Measurements from ENCODE around the gene SLC25A51. TPM values are rescaled to one million over a fixed set of nuclear protein-coding genes. Genes with fewer than 3 reads are reported as not detected.

SLC25A51 gene
- polyA plus RNA-seq, 3 donors from 2014 or later: 3.6 to 12.5 (median 10.7) TPM

- no peaks in the 10 kb centered on the region for H3K36me3 Mint-ChIP-seq
- H3K9me3 Mint-ChIP-seq: no peaks in the 10 kb centered on the region
- H3K27ac Mint-ChIP-seq: no peak overlapping the region
- no peak for DNase-seq
- H3K4me1 Mint-ChIP-seq: no peaks in the 10 kb centered on the region
- no peaks in the 10 kb centered on the region for H3K27me3 Mint-ChIP-seq (ENCODE audit: low read depth in 3 of 3)
- H3K4me3 Mint-ChIP-seq: no peak overlapping the region
Measured at GRCh38 chr9:37928552-37929430, 24.9 kb upstream of the SLC25A51 start.

GRCh38 chr9:37927601-37928551, 23.9 kb upstream of the SLC25A51 start:
- Mint-ChIP-seq H3K27me3 (ENCODE audit: low read depth in 3 of 3) (peaks cover 0 to 2% (median 0%) of the 10 kb centered on the region in 3 donors), H3K4me1 (no peaks in the 10 kb centered on the region), H3K36me3 (no peaks in the 10 kb centered on the region), H3K4me3 (no peak overlapping the region), H3K27ac (no peak overlapping the region), H3K9me3 (no peaks in the 10 kb centered on the region)
- no peak for DNase-seq

- Mint-ChIP-seq H3K9me3 (no peaks in the 10 kb centered on the region), H3K36me3 (no peaks in the 10 kb centered on the region), H3K4me3 (no peak overlapping the region), H3K27me3 (ENCODE audit: low read depth in 3 of 3) (peaks cover 0 to 2% (median 0%) of the 10 kb centered on the region in 3 donors), H3K4me1 (no peaks in the 10 kb centered on the region), H3K27ac (no peak overlapping the region)
- DNase-seq: no peak
Measured at GRCh38 chr9:37927132-37927531, 23.2 kb upstream of the SLC25A51 start.

- no peaks in the 10 kb centered on the region for H3K4me1 Mint-ChIP-seq
- DNase-seq: no peak
- H3K36me3 Mint-ChIP-seq: no peaks in the 10 kb centered on the region
- H3K27me3 Mint-ChIP-seq (ENCODE audit: low read depth in 3 of 3): peaks cover 0 to 2% (median 0%) of the 10 kb centered on the region in 3 donors
- no peak overlapping the region for H3K27ac Mint-ChIP-seq
- no peak overlapping the region for H3K4me3 Mint-ChIP-seq
- H3K9me3 Mint-ChIP-seq: no peaks in the 10 kb centered on the region
Measured at GRCh38 chr9:37926737-37927118, 22.8 kb upstream of the SLC25A51 start.

GRCh38 chr9:37925786-37926736, 22.1 kb upstream of the SLC25A51 start:
- no peak for DNase-seq
- H3K4me1 Mint-ChIP-seq: no peaks in the 10 kb centered on the region
- H3K36me3 Mint-ChIP-seq: no peaks in the 10 kb centered on the region
- H3K27me3 Mint-ChIP-seq (ENCODE audit: low read depth in 3 of 3): peaks cover 0 to 3% (median 0%) of the 10 kb centered on the region in 3 donors
- no peak overlapping the region for H3K27ac Mint-ChIP-seq
- H3K4me3 Mint-ChIP-seq: no peak overlapping the region
- H3K9me3 Mint-ChIP-seq: no peaks in the 10 kb centered on the region

- no peaks in the 10 kb centered on the region for H3K36me3 Mint-ChIP-seq
- H3K27ac Mint-ChIP-seq: no peak overlapping the region
Measured at GRCh38 chr9:37925006-37925405, 21.1 kb upstream of the SLC25A51 start.

GRCh38 chr9:37924538-37924937, 20.6 kb upstream of the SLC25A51 start:
- Mint-ChIP-seq H3K4me3 (no peak overlapping the region), H3K27me3 (ENCODE audit: low read depth in 3 of 3) (peaks cover 0 to 3% (median 0%) of the 10 kb centered on the region in 3 donors), H3K27ac (no peak overlapping the region), H3K9me3 (no peaks in the 10 kb centered on the region), H3K36me3 (no peaks in the 10 kb centered on the region), H3K4me1 (no peaks in the 10 kb centered on the region)
- DNase-seq: no peak

More at GRCh38 chr9:37925006-37925405, 21.1 kb upstream of the SLC25A51 start:
- Mint-ChIP-seq H3K4me3 (no peak overlapping the region), H3K9me3 (no peaks in the 10 kb centered on the region), H3K4me1 (no peaks in the 10 kb centered on the region), H3K27me3 (ENCODE audit: low read depth in 3 of 3) (peaks cover 0 to 3% (median 0%) of the 10 kb centered on the region in 3 donors)
- no peak for DNase-seq

- H3K27me3 Mint-ChIP-seq (ENCODE audit: low read depth in 3 of 3): peaks cover 0 to 3% (median 0%) of the 10 kb centered on the region in 3 donors
- H3K4me3 Mint-ChIP-seq: no peak overlapping the region
- H3K27ac Mint-ChIP-seq: no peak overlapping the region
- no peaks in the 10 kb centered on the region for H3K9me3 Mint-ChIP-seq
- no peak for DNase-seq
- H3K4me1 Mint-ChIP-seq: no peaks in the 10 kb centered on the region
- H3K36me3 Mint-ChIP-seq: no peaks in the 10 kb centered on the region
Measured at GRCh38 chr9:37923796-37924427, 20.0 kb upstream of the SLC25A51 start.

GRCh38 chr9:37923118-37923795, 19.3 kb upstream of the SLC25A51 start:
- Mint-ChIP-seq H3K4me3 (no peak overlapping the region), H3K4me1 (peaks cover 0 to 4% of the 10 kb centered on the region in 2 donors), H3K9me3 (peaks cover 0 to under 1% (median 0%) of the 10 kb centered on the region in 6 donors), H3K27me3 (ENCODE audit: low read depth in 3 of 3) (peaks cover 0 to 3% (median 0%) of the 10 kb centered on the region in 3 donors), H3K36me3 (no peaks in the 10 kb centered on the region), H3K27ac (no peak overlapping the region)
- no peak for DNase-seq

- H3K4me1 Mint-ChIP-seq: peaks cover 7 to 11% of the 10 kb centered on the region in 2 donors
- H3K4me3 Mint-ChIP-seq: no peak overlapping the region
- no peak overlapping the region for H3K27ac Mint-ChIP-seq
- H3K9me3 Mint-ChIP-seq: peaks cover 0 to 2% (median 0%) of the 10 kb centered on the region in 6 donors
- H3K27me3 Mint-ChIP-seq (ENCODE audit: low read depth in 3 of 3): peaks cover 0 to 3% (median 0%) of the 10 kb centered on the region in 3 donors
- no peaks in the 10 kb centered on the region for H3K36me3 Mint-ChIP-seq
- DNase-seq: no peak
Measured at GRCh38 chr9:37922363-37923117, 18.6 kb upstream of the SLC25A51 start.

- peaks cover 15 to 19% of the 10 kb centered on the region in 2 donors for H3K4me1 Mint-ChIP-seq
- H3K27me3 Mint-ChIP-seq (ENCODE audit: low read depth in 3 of 3): peaks cover 0 to 3% (median 0%) of the 10 kb centered on the region in 3 donors
- no peak overlapping the region for H3K27ac Mint-ChIP-seq
- peaks cover 0 to 2% (median 0%) of the 10 kb centered on the region in 6 donors for H3K9me3 Mint-ChIP-seq
- no peaks in the 10 kb centered on the region for H3K36me3 Mint-ChIP-seq
- DNase-seq: no peak
- no peak overlapping the region for H3K4me3 Mint-ChIP-seq
Measured at GRCh38 chr9:37921546-37922300, 17.8 kb upstream of the SLC25A51 start.
